ENCODE data around the gene SLIT3. TPM values are rescaled to one million over a fixed set of nuclear protein-coding genes. Genes with fewer than 3 reads are reported as not detected.

The SLIT3 gene
- total and polyA plus RNA-seq, 4 donors: 4.6 to 48.5 (median 19.8) TPM

DNA sequence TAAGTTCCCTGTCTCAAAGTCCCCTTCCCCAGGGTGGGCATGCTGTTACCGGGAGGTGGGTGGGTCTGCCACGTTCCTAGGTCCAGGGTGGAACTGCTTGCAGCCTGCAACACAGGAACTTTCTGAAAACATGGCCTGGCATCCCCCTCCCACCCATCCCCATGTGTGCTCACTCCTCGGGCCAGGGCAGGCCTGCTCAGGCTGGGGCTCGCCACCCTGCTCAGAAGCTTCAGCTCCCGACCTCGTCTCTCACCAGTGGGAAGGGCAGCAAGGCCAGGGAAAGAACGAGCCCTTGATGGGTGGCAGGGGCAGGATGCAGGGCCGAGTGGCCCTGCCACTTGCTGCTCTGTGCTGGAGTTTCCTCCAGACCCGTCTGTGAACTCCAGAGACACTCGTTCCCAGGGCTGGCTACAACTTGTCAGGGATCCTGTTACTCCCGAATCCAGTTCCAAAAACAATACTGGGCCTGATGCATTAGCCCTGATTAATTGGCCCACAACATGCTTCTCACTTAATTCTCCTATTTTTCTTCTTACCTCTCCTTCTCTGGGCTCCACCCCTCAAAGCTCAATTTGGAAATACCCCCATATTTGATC is 197.3 kb downstream of the SLIT3 start:
- Histone ChIP-seq H3K4me3 (no peak overlapping the region), H3K27ac (ENCODE audit: low read depth in 1 of 2, low read length in 1 of 2) (no peak overlapping the region), H3K4me1 (ENCODE audit: control insufficient read depth in 5 of 5, insufficient read depth in 5 of 5, low read length in 5 of 5) (peaks cover 0 to 2% (median 0%) of the 10 kb centered on the region in 5 donors), H3K36me3 (ENCODE audit: control insufficient read depth in 4 of 4, insufficient read depth in 4 of 4, low read length in 4 of 4) (no peaks in the 10 kb centered on the region), H3K27me3 (ENCODE audit: control insufficient read depth in 3 of 3, insufficient read depth in 3 of 3, low read length in 2 of 3) (no peaks in the 10 kb centered on the region), H3K9ac (ENCODE audit: insufficient read depth in 1 of 2, low read length in 2 of 2) (no peak overlapping the region), H3K9me3 (ENCODE audit: control insufficient read depth in 4 of 4, insufficient read depth in 3 of 4, low read length in 3 of 4) (peaks cover 0 to 2% (median 0%) of the 10 kb centered on the region in 4 donors)
- WGBS, 2 donors: 66 to 74% methylated on average over 11 of the region's 11 CpGs
- ATAC-seq (ENCODE audit: insufficient read depth, low FRiP score) (no peak), DNase-seq (no peak)
- TF ChIP-seq, protein P1, sequence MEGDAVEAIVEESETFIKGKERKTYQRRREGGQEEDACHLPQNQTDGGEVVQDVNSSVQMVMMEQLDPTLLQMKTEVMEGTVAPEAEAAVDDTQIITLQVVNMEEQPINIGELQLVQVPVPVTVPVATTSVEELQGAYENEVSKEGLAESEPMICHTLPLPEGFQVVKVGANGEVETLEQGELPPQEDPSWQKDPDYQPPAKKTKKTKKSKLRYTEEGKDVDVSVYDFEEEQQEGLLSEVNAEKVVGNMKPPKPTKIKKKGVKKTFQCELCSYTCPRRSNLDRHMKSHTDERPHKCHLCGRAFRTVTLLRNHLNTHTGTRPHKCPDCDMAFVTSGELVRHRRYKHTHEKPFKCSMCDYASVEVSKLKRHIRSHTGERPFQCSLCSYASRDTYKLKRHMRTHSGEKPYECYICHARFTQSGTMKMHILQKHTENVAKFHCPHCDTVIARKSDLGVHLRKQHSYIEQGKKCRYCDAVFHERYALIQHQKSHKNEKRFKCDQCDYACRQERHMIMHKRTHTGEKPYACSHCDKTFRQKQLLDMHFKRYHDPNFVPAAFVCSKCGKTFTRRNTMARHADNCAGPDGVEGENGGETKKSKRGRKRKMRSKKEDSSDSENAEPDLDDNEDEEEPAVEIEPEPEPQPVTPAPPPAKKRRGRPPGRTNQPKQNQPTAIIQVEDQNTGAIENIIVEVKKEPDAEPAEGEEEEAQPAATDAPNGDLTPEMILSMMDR (IDR thresholded peaks at IDR 0.05; ENCODE audit: control extremely low read depth, extremely low read depth): no peak

DNA sequence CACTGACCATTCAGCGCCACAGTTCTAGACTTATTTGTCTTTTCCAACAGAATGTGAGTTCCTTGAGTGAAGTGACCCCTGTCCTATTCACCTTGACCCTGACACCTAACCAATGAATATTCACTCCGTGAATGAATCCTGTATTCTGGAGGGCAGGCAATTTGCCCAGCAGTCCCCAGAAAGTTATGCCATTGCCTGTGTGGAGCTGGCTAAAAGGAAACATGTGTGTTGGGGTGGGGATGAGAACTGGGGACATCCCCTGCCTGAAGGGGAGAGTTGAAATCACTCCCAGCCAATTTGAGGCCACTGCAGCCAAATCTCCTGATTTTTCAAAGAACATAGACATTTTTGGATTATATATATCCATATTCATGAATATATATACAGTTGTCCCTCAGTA is 199.0 kb downstream of the SLIT3 start:
- TF ChIP-seq, protein P1 (IDR thresholded peaks at IDR 0.05; ENCODE audit: control extremely low read depth, extremely low read depth): no peak
- no peak overlapping the region for H3K27ac ChIP-seq (ENCODE audit: low read depth in 1 of 2, low read length in 1 of 2)
- 87 to 96% methylated on average over 2 of the region's 2 CpGs for WGBS, 2 donors

DNA sequence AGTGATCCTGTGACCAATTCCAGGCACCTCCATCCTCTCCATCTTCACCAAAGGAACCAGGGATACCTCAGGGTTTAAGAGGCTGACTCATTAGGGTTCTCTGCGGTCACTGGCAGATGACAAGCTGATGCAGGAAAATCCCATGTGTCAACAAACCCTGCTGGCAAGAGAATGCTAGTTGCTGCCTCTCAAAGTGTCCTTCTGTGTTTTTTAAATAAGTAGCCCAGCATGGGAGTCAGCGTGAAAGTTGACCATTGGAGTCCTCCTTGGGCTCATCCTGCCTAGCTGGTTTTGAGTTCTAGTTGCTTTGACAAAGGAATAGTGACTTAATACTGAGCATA is 200.2 kb downstream of the SLIT3 start:
- WGBS, 2 donors: 77 to 100% methylated on average over 2 of the region's 2 CpGs
- H3K27me3 ChIP-seq (ENCODE audit: control insufficient read depth in 3 of 3, insufficient read depth in 3 of 3, low read length in 2 of 3): no peaks in the 10 kb centered on the region
- no peaks in the 10 kb centered on the region for H3K36me3 ChIP-seq (ENCODE audit: control insufficient read depth in 4 of 4, insufficient read depth in 4 of 4, low read length in 4 of 4)
- H3K4me1 ChIP-seq (ENCODE audit: control insufficient read depth in 5 of 5, insufficient read depth in 5 of 5, low read length in 5 of 5): peaks cover 0 to 2% (median 0%) of the 10 kb centered on the region in 5 donors
- H3K4me3 ChIP-seq: no peak overlapping the region
- H3K9ac ChIP-seq (ENCODE audit: insufficient read depth in 1 of 2, low read length in 2 of 2): no peak overlapping the region
- no peaks in the 10 kb centered on the region for H3K9me3 ChIP-seq (ENCODE audit: control insufficient read depth in 4 of 4, insufficient read depth in 3 of 4, low read length in 3 of 4)
- ATAC-seq (ENCODE audit: insufficient read depth, low FRiP score) (no peak), DNase-seq (no peak)
- no peak overlapping the region for H3K27ac ChIP-seq (ENCODE audit: low read depth in 1 of 2, low read length in 1 of 2)
- TF ChIP-seq, protein P1 (IDR thresholded peaks at IDR 0.05; ENCODE audit: control extremely low read depth, extremely low read depth): no peak

More for the DNA sequence above, 199.0 kb downstream of the SLIT3 start:
- Histone ChIP-seq H3K4me1 (ENCODE audit: control insufficient read depth in 5 of 5, insufficient read depth in 5 of 5, low read length in 5 of 5) (peaks cover 0 to 2% (median 0%) of the 10 kb centered on the region in 5 donors), H3K9ac (ENCODE audit: insufficient read depth in 1 of 2, low read length in 2 of 2) (no peak overlapping the region), H3K36me3 (ENCODE audit: control insufficient read depth in 4 of 4, insufficient read depth in 4 of 4, low read length in 4 of 4) (no peaks in the 10 kb centered on the region), H3K9me3 (ENCODE audit: control insufficient read depth in 4 of 4, insufficient read depth in 3 of 4, low read length in 3 of 4) (no peaks in the 10 kb centered on the region), H3K27me3 (ENCODE audit: control insufficient read depth in 3 of 3, insufficient read depth in 3 of 3, low read length in 2 of 3) (no peaks in the 10 kb centered on the region), H3K4me3 (no peak overlapping the region)
- DNase-seq (no peak), ATAC-seq (ENCODE audit: insufficient read depth, low FRiP score) (no peak)
